Bronchial epithelial cell (primary cell): ENCODE data around the gene FNBP1. TPM values are rescaled to one million over a fixed set of nuclear protein-coding genes. Genes with fewer than 3 reads are reported as not detected.

Experiments
- DNase-seq: peaks from one replicate; pipeline ENCODE4 v3.0.0-alpha.2; 2010; ENCODE audit warnings: low read depth
- FAIRE-seq: peaks from 2 replicates; lab custom pipeline; 2011; peaks lifted over from hg19 to GRCh38; lab: Jason Lieb, UNC
- H3K27me3 ChIP-seq: 2 replicates; pipeline ENCODE4 v1.5.1; 2011; ENCODE audit warnings: low read length; ENCODE audit not compliant: control insufficient read depth, insufficient read depth
- H3K36me3 ChIP-seq: 2 replicates; pipeline ENCODE4 v1.5.1; 2011; ENCODE audit warnings: low read length; ENCODE audit not compliant: control insufficient read depth, insufficient read depth
- H3K4me3 ChIP-seq: 2 replicates; pipeline ENCODE4 v1.5.1; 2011; ENCODE audit warnings: mild to moderate bottlenecking, low read depth, low read length, control low read depth
- total RNA-seq: library from RNA; depleted of rRNA; stranded (reverse); fragments of >200 nt; gene quantifications from 2 replicates; pipeline ENCODE4 v1.2.1, GENCODE V29; 2014
- TF ChIP-seq, protein P1 (sequence below): IDR thresholded peaks from 2 replicates; pipeline ENCODE4 v1.5.1; 2011; ENCODE audit warnings: mild to moderate bottlenecking, moderate library complexity, low read length, control low read depth, inconsistent platforms; ENCODE audit not compliant: insufficient read depth, severe bottlenecking

FNBP1 gene
- total RNA-seq, 1 donor from 2014 or later = 13.4 TPM

DNA sequence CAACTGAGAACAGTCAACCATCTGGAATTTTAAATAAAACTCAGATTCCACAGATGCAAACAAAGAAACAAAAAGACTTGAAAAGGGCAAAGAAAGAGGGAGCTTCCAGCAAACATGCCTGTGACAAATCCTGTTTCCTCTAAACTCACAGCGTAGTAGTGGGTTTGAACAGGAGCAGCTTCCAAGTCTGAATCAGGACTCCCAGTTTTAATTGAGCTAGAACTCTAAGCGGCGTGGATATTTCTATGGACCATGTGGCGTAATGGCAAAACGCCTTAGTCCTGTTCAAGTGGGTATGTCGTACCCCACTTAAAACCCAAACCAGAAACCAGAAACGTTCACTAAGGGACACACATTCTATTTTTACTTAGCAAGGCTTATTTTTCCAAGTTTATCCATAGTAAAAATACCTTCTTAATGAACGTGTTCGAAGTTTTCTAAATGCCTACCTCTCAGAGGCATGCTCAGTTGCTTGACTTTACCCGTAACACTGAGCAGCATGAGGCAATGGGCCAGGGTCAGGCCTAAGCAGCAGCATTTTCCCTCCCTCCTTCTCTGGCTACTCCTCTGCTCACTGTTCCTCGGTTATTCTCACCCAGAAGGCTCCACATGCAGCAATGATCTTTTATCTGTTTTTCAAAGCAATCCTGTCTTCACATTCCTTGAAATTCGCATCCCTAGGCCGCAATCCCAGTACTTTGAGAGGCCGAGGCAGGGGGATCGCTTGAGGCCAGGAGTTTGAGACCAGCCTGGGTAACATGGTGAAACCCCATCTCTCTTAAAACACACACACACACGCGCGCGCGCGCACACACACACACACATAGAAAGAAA is 77.9 kb downstream of the FNBP1 start:
- no peak for FAIRE-seq
- Histone ChIP-seq H3K36me3 (no peaks in the 10 kb centered on the region), H3K27me3 (no peaks in the 10 kb centered on the region), H3K4me3 (no peak overlapping the region)
- TF ChIP-seq, protein P1, sequence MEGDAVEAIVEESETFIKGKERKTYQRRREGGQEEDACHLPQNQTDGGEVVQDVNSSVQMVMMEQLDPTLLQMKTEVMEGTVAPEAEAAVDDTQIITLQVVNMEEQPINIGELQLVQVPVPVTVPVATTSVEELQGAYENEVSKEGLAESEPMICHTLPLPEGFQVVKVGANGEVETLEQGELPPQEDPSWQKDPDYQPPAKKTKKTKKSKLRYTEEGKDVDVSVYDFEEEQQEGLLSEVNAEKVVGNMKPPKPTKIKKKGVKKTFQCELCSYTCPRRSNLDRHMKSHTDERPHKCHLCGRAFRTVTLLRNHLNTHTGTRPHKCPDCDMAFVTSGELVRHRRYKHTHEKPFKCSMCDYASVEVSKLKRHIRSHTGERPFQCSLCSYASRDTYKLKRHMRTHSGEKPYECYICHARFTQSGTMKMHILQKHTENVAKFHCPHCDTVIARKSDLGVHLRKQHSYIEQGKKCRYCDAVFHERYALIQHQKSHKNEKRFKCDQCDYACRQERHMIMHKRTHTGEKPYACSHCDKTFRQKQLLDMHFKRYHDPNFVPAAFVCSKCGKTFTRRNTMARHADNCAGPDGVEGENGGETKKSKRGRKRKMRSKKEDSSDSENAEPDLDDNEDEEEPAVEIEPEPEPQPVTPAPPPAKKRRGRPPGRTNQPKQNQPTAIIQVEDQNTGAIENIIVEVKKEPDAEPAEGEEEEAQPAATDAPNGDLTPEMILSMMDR = no peak
- DNase-seq = peak; percentile 43

DNA sequence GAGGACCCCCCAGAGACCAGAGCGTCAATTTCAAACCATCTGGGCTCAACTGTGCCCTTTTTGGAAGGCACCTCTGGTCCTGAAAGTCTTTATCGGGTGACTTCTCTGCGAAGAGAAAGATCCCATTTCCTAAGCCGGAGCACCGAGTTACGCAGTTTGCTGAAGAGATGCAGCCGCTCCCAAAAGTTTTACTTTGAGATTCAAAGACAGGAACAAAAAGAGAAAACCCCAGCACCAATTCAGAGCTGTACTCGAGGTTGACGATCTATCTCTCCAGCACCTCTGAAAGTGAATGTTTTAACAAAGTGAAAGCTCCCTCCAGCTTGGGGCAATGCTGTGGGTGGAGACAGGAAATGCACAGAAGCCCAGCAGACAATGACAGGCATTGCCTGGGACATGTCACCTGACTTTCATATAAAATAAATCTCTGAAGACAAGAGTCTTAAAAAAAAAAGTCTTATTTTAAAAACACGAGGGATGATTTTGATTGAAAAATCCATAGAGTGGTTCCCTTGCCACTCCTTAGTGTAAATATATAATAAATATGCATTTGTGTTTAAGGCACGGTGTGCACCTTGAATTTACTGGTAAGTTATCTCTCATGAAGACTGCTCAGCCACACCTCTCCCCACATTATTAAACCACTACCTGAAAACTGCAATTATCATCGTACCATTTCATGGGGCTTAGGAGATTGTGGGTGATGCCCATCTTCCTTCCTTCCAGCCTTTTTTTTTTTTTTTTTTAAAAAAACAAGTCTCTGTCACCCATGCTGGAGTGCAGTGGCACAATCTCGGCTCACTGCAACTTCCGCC is 79.9 kb downstream of the FNBP1 start:
- H3K36me3 ChIP-seq = no peaks in the 10 kb centered on the region
- no peak for FAIRE-seq
- DNase-seq = peak; percentile 29
- TF ChIP-seq, protein P1 = no peak
- no peaks in the 10 kb centered on the region for H3K27me3 ChIP-seq
- peak overlapping the region; percentile 9 for H3K4me3 ChIP-seq

DNA sequence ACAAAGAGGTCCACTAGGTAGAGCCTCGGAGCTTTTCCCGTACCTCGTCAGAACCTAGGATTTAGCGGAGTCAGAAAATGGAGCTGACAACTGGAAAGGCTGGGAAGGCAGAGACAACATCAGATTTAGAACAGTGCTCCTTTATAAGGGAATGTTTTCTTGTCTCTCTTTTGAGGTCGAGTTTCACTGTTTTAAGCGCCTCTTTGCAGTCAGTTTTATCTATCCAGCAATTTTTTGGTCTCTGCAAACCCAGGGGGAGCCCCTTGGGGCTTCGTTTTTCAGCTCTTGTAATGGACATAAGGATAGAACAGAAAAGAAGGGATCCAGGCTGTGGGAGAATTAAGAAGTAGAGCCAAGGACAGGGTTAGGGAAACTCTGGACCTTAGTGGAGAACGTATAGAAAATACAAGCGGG is 80.5 kb downstream of the FNBP1 start:
- DNase-seq = no peak
- Histone ChIP-seq H3K4me3 (peak overlapping the region; percentile 9), H3K27me3 (no peaks in the 10 kb centered on the region), H3K36me3 (no peaks in the 10 kb centered on the region)
- TF ChIP-seq, protein P1 = no peak
- FAIRE-seq = no peak

DNA sequence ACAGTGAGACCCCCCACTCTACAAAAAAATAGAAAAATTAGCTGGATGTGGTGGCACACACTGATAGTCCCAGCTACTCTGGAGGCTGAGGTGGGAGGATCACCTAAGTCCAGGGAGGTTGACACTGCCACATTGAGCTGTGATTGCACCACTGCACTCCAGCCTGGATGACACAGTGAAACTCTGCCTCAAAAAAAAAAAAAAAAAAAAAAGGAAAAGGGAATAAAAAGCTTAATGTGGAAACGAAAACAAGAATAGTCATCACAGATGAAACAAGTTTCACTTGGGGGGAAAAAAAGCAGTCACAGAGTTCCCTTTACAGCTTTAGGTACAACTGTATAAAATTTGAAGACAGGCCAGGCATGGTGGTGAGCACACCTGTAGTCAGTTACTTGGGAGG is 84.2 kb downstream of the FNBP1 start:
- TF ChIP-seq, protein P1 = no peak
- Histone ChIP-seq H3K27me3 (no peaks in the 10 kb centered on the region), H3K4me3 (no peak overlapping the region), H3K36me3 (no peaks in the 10 kb centered on the region)
- DNase-seq = no peak
- no peak for FAIRE-seq

DNA sequence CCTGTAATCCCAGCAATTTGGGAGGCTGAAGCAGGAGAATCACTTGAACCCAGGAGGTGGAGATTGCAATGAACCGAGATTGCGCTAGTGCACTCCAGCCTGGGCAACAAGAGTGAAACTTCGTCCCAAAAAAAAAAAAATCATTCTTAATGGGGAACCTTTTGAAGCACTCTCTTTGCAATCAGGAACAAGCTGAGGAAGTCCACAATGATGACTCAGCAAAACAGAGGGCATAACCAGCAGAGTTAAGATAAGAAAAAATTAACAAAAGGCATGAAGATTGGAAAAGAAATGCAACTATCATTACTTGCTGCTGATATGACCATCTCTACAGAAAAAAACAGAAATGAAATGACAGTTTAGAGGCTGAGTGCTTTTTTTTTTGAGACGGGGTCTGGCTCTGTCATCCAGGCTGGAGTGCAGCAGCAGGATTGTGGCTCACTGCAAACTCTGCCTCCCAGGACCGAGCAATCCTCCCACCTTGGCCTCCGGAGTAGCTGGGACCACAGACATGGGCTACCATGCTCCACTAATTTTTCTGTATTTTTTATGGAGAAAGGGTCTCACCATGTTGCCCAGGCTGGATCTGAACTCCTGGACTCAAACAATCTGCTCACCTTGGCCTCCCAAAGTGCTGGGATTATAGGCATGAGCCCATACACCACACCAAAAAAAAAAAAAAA is 88.0 kb downstream of the FNBP1 start:
- FAIRE-seq = no peak
- Histone ChIP-seq H3K4me3 (no peak overlapping the region), H3K36me3 (no peaks in the 10 kb centered on the region), H3K27me3 (no peaks in the 10 kb centered on the region)
- DNase-seq = no peak
- TF ChIP-seq, protein P1 = no peak
